GM12891 (cell line): ENCODE results near the gene TATDN2.
A peak's percentile ranks its signal among the peaks of the same experiment; 100 is the strongest.

Experiments
- DNase-seq: peaks from one replicate; pipeline ENCODE4 v3.0.0; 2011; ENCODE audit warnings: low spot score; ENCODE audit not compliant: insufficient read length
- FAIRE-seq: peaks from 2 replicates; lab custom pipeline; 2011; peaks lifted over from hg19 to GRCh38; lab: Jason Lieb, UNC
- PAX5 ChIP-seq: IDR thresholded peaks from 2 replicates; pipeline ENCODE4 v1.6.1; 2011; ENCODE audit warnings: low read length, moderate library complexity, mild to moderate bottlenecking; ENCODE audit not compliant: insufficient read depth, severe bottlenecking
- POLR2A ChIP-seq: IDR thresholded peaks from 2 replicates; pipeline ENCODE4 v1.6.1; 2011; ENCODE audit warnings: low read depth, low read length, control low read depth
- POLR2AphosphoS5 ChIP-seq: IDR thresholded peaks from 2 replicates; pipeline ENCODE4 v1.6.1; 2011; ENCODE audit warnings: low read depth, low read length, control low read depth
- POU2F2 ChIP-seq: IDR thresholded peaks from 2 replicates; pipeline ENCODE4 v1.6.1; 2011; ENCODE audit warnings: low read depth, mild to moderate bottlenecking, control low read depth, low read length, moderate library complexity
- SPI1 ChIP-seq: IDR thresholded peaks from 2 replicates; pipeline ENCODE4 v1.6.1; 2011; ENCODE audit warnings: low read depth, low read length, control low read depth
- TAF1 ChIP-seq: IDR thresholded peaks from 2 replicates; pipeline ENCODE4 v1.6.1; 2011; ENCODE audit warnings: low read depth, low read length, control low read depth

The TATDN2 gene

GRCh38 chr3:10311710-10312109 lies 63.5 kb downstream of the TATDN2 start:
- FAIRE-seq (no peak), DNase-seq (no peak)
- TF ChIP-seq POLR2A (no peak), PAX5 (no peak), POLR2AphosphoS5 (no peak), POU2F2 (no peak), TAF1 (no peak), SPI1 (no peak)

GRCh38 chr3:10312391-10312790 lies 64.1 kb downstream of the TATDN2 start:
- TF ChIP-seq POLR2A (no peak), POU2F2 (no peak), TAF1 (no peak), PAX5 (no peak), POLR2AphosphoS5 (no peak; the same call in 1 of the 2 replicates), SPI1 (no peak)
- FAIRE-seq (no peak), DNase-seq (no peak)

DNA sequence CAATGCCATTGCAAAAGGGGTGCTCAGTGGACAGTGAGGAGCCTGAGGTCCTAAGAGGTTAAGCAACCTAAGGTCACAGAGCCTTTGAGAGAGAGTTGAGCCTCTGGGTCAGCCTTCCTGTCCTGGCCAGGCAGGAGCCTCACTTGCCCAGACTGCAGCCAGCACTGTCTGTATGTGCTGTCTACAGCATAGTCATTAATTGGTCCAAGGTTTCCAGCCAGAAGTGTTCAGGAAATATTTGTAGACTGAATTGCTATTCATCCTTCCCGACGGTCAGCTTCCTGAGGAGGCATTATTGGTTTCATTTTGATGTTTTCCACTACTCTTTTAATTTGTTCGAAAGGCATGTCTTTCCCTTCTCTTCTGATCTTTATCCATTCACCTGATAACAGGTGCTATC lies 64.6 kb downstream of the TATDN2 start:
- no peak for DNase-seq
- FAIRE-seq, result no peak
- TF ChIP-seq POLR2A (no peak), POLR2AphosphoS5 (no peak), PAX5 (no peak), POU2F2 (no peak)

- TF ChIP-seq POLR2AphosphoS5 (no peak), PAX5 (no peak), POU2F2 (no peak), TAF1 (no peak), SPI1 (no peak), POLR2A (no peak)
- FAIRE-seq (no peak), DNase-seq (no peak)
Measured at GRCh38 chr3:10315101-10315500, 66.8 kb downstream of the TATDN2 start.

DNA sequence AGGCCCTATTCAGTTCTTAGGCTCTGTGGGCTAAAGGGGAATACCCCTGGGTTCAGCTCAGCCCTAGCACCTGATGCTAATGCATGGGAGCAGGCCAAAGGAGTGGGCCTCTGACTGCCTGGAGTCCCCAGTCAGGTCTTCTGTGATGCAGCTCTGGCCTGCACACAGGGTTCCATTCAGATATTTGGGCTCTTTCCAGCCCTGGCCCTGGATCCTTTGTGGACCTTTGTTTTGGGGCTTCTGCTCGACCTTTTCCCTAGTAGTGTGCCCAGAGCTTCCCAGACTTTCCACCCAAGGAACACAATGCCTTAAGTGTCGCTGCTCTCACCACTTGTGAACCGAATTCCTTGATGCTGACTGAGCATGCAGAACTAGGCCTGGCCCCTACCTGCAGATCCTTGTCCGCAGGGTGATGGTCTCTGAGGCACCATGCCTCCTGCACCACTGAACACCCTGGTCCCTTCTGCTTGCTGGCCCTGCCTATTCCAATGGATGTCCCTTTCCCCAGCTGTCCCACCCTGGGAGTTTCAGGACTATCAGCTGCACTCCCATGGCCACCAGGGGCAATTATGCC lies 67.6 kb downstream of the TATDN2 start:
- peak; percentile 68; the same call in 1 of the 2 replicates for TF ChIP-seq POLR2AphosphoS5
- TF ChIP-seq POLR2A, result no peak
- TF ChIP-seq POU2F2, result no peak
- no peak for TF ChIP-seq TAF1
- FAIRE-seq (no peak), DNase-seq (no peak)

DNA sequence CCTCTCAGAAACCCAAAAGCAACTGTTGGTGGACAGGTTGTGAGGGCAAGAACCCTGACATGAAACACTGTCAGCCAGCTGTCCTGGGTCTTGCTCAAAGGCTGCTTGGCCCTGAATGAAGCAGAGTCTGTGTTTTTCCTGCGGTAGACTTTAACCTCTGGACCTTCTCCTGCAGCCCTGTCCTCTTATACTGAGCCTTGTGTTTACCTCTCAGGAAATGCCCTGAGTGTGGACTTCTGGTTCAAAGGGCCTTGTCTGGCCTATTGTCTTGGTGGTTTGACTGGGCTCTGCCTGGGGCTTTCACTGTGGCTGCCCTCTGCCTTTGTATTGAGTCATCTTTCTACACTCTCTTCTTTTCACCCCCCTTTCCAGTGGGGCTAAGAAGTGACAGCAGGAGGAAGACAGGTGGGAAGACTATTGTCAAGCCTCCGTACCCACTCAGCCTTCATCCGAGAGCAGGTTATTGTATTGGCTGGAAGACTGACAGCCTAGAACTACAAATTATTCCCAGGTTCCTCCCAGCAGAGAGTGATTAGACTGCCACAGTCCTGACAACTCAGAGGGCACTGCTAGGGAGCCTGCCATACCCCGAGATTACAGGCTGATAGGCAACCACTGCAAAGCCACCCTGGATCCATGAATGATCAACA lies 69.2 kb downstream of the TATDN2 start:
- FAIRE-seq (no peak), DNase-seq (no peak)
- no peak for TF ChIP-seq POU2F2
- no peak for TF ChIP-seq TAF1
- no peak for TF ChIP-seq POLR2AphosphoS5
- no peak for TF ChIP-seq SPI1
- no peak for TF ChIP-seq POLR2A
- no peak for TF ChIP-seq PAX5

GRCh38 chr3:10317961-10318350 lies 69.7 kb downstream of the TATDN2 start:
- TF ChIP-seq POLR2A (no peak), POLR2AphosphoS5 (no peak), POU2F2 (no peak), TAF1 (no peak), SPI1 (no peak), PAX5 (no peak)
- FAIRE-seq (no peak), DNase-seq (no peak)

- DNase-seq, result no peak
- no peak for TF ChIP-seq TAF1
- TF ChIP-seq POLR2AphosphoS5, result no peak
- TF ChIP-seq POLR2A, result no peak
- no peak for TF ChIP-seq PAX5
- no peak for TF ChIP-seq SPI1
- TF ChIP-seq POU2F2, result no peak
- no peak for FAIRE-seq
Measured at GRCh38 chr3:10319251-10319650, 71.0 kb downstream of the TATDN2 start.

GRCh38 chr3:10319804-10320203 lies 71.5 kb downstream of the TATDN2 start:
- TF ChIP-seq POU2F2 (no peak), POLR2A (no peak), TAF1 (no peak), SPI1 (no peak), PAX5 (no peak), POLR2AphosphoS5 (no peak)
- no peak for FAIRE-seq
- no peak for DNase-seq

GRCh38 chr3:10320320-10320677 lies 72.0 kb downstream of the TATDN2 start:
- no peak for FAIRE-seq
- DNase-seq, result no peak
- TF ChIP-seq PAX5, result no peak
- no peak for TF ChIP-seq POU2F2
- TF ChIP-seq TAF1, result no peak
- TF ChIP-seq POLR2AphosphoS5, result no peak
- no peak for TF ChIP-seq POLR2A
- TF ChIP-seq SPI1, result no peak
